H1 (cell line): Measurements from ENCODE around the gene PEX13. TPM values are rescaled to one million over a fixed set of nuclear protein-coding genes. Genes with fewer than 3 reads are reported as not detected.

ENCODE experiments used
- CTCF ChIA-PET: fragments of 300-600 bp; sonication (Branson Sonifier 250); formaldehyde crosslinking; loops from one replicate; lab custom pipeline; 2021; ENCODE audit not compliant: partially characterized antibody; lab: Charles Lee
- POLR2A ChIA-PET: fragments of 300-600 bp; sonication (Branson Sonifier 250); formaldehyde crosslinking; loops from one replicate; lab custom pipeline; 2021; ENCODE audit warnings: inconsistent platforms; ENCODE audit not compliant: partially characterized antibody; lab: Charles Lee
- DNase-seq, 2 experiments: peaks; one replicate each; pipeline versions ENCODE4 v3.0.0 to v3.0.0-alpha.2; 2010 to 2022; ENCODE audit warnings: low spot score in 2 of 2, low read depth in 1 of 2, mixed read lengths in 1 of 2
- FAIRE-seq: peaks from 2 replicates; lab custom pipeline; 2011; peaks lifted over from hg19 to GRCh38; lab: Jason Lieb, UNC
- H2AFZ ChIP-seq: 2 replicates; pipeline ENCODE4 v1.8.1; 2012; ENCODE audit warnings: low read length, inconsistent platforms
- H2AK5ac ChIP-seq: 2 replicates; pipeline ENCODE4 v1.6.1; 2013; ENCODE audit warnings: low read depth, low read length
- H2BK120ac ChIP-seq: replicated peaks from 2 replicates; pipeline ENCODE3; 2013; ENCODE audit warnings: low read depth, low read length, inconsistent platforms
- H2BK12ac ChIP-seq: 2 replicates; pipeline ENCODE4 v1.6.1; 2013; ENCODE audit warnings: low read depth, low read length
- H2BK15ac ChIP-seq: 2 replicates; pipeline ENCODE4 v1.6.1; 2013; ENCODE audit warnings: low read length
- H2BK20ac ChIP-seq: 2 replicates; pipeline ENCODE4 v1.6.1; 2013; ENCODE audit warnings: low read length
- H2BK5ac ChIP-seq: 2 replicates; pipeline ENCODE4 v1.6.1; 2013; ENCODE audit warnings: low read depth, low read length
- H3K14ac ChIP-seq: 2 replicates; pipeline ENCODE4 v1.6.1; 2013; ENCODE audit warnings: inconsistent platforms; ENCODE audit not compliant: insufficient read length
- H3K18ac ChIP-seq: 2 replicates; pipeline ENCODE4 v1.6.1; 2013; ENCODE audit warnings: low read length; ENCODE audit errors: extremely low read depth
- H3K23ac ChIP-seq: 2 replicates; pipeline ENCODE4 v1.6.1; 2013; ENCODE audit warnings: inconsistent platforms; ENCODE audit not compliant: insufficient read length
- H3K23me2 ChIP-seq: 2 replicates; pipeline ENCODE4 v1.6.1; 2013; ENCODE audit warnings: low read depth, low read length
- H3K27ac ChIP-seq: 2 replicates; pipeline ENCODE4 v1.6.1; 2011; ENCODE audit warnings: low read depth, low read length, inconsistent platforms
- H3K27me3 ChIP-seq, 4 experiments: replicated peaks in 1 of 4; 1 replicate in 1 of 4; 2 replicates in 3 of 4; pipeline versions ENCODE4 v1.6.1 to v1.8.1; 2011 to 2013; ENCODE audit warnings: low read length in 3 of 4, mild to moderate bottlenecking in 3 of 4, inconsistent platforms in 2 of 4, mixed read lengths in 2 of 4, moderate library complexity in 1 of 4; ENCODE audit not compliant: control insufficient read depth in 3 of 4, insufficient read depth in 3 of 4; ENCODE audit errors: extremely low read depth in 1 of 4
- H3K36me3 ChIP-seq, 4 experiments: 2 replicates each; pipeline versions ENCODE4 v1.6.1 to v1.8.1; 2011 to 2013; ENCODE audit warnings: mild to moderate bottlenecking in 4 of 4, low read length in 3 of 4, moderate library complexity in 2 of 4, control low read depth in 1 of 4, inconsistent platforms in 1 of 4; ENCODE audit not compliant: insufficient read depth in 4 of 4, control insufficient read depth in 2 of 4
- H3K4ac ChIP-seq: replicated peaks from 2 replicates; pipeline ENCODE3; 2013; ENCODE audit warnings: low read length, low read depth, mixed read lengths, inconsistent platforms; ENCODE audit not compliant: insufficient read length
- H3K4me1 ChIP-seq, 4 experiments: replicated peaks in 1 of 4; 1 replicate in 1 of 4; 2 replicates in 3 of 4; pipeline versions ENCODE4 v1.6.1 to v1.8.1; 2011 to 2013; ENCODE audit warnings: low read length in 3 of 4, inconsistent platforms in 2 of 4, mixed read lengths in 1 of 4; ENCODE audit not compliant: insufficient read depth in 4 of 4, control insufficient read depth in 3 of 4
- H3K4me2 ChIP-seq, 2 experiments: 2 replicates each; pipeline versions ENCODE4 v1.6.1 to v1.8.1; 2011 to 2013; ENCODE audit warnings: low read depth in 2 of 2, low read length in 2 of 2, control low read depth in 1 of 2, inconsistent platforms in 1 of 2, mild to moderate bottlenecking in 1 of 2; ENCODE audit not compliant: insufficient read depth in 1 of 2
- H3K4me3 ChIP-seq, 4 experiments: fragments of 200-600, 300-600 bp in 1 of 4; sonication (generic), shearing (Covaris generic), sonication (Bioruptor Twin) in 1 of 4; 2 replicates each; pipeline versions ENCODE4 v1.5.1 to v1.8.1; 2011 to 2016; ENCODE audit warnings: low read length in 4 of 4, low read depth in 3 of 4, control low read depth in 2 of 4, inconsistent platforms in 2 of 4, mild to moderate bottlenecking in 2 of 4, mixed read lengths in 1 of 4, moderate library complexity in 1 of 4; ENCODE audit not compliant: insufficient read depth in 2 of 4; ENCODE audit errors: extremely low read depth in 1 of 4
- H3K56ac ChIP-seq: replicated peaks from 2 replicates; pipeline ENCODE3; 2013; ENCODE audit warnings: low read depth, mild to moderate bottlenecking, mixed read lengths, low read length, inconsistent platforms; ENCODE audit not compliant: insufficient read length
- H3K79me1 ChIP-seq: 2 replicates; pipeline ENCODE4 v1.6.1; 2013; ENCODE audit warnings: low read depth, low read length, control low read depth
- H3K79me2 ChIP-seq, 2 experiments: 2 replicates each; pipeline versions ENCODE4 v1.6.1 to v1.8.1; 2012 to 2013; ENCODE audit warnings: low read length in 2 of 2, mild to moderate bottlenecking in 2 of 2, inconsistent platforms in 1 of 2; ENCODE audit not compliant: insufficient read depth in 2 of 2, control insufficient read depth in 1 of 2
- H3K9ac ChIP-seq, 4 experiments: replicated peaks in 1 of 4; 1 replicate in 1 of 4; 2 replicates in 3 of 4; pipeline versions ENCODE4 v1.6.1 to v1.8.1; 2011 to 2013; ENCODE audit warnings: low read depth in 3 of 4, low read length in 3 of 4, control low read depth in 2 of 4, mild to moderate bottlenecking in 2 of 4, moderate library complexity in 2 of 4, inconsistent platforms in 1 of 4; ENCODE audit errors: extremely low read depth in 1 of 4
- H3K9me3 ChIP-seq, 2 experiments: 2 replicates each; pipeline versions ENCODE4 v1.6.1 to v1.8.1; 2012 to 2013; ENCODE audit warnings: mild to moderate bottlenecking in 2 of 2, moderate library complexity in 2 of 2, control low read depth in 1 of 2, inconsistent platforms in 1 of 2, low read depth in 1 of 2, low read length in 1 of 2, mixed read lengths in 1 of 2; ENCODE audit not compliant: insufficient read depth in 2 of 2
- H4K20me1 ChIP-seq, 2 experiments: replicated peaks in 1 of 2; 2 replicates each; pipeline versions ENCODE3 to v1.8.1; 2011 to 2013; ENCODE audit warnings: inconsistent platforms in 2 of 2, low read length in 2 of 2, mild to moderate bottlenecking in 1 of 2; ENCODE audit not compliant: insufficient read depth in 2 of 2, control insufficient read depth in 1 of 2
- H4K5ac ChIP-seq: 2 replicates; pipeline ENCODE4 v1.6.1; 2013; ENCODE audit warnings: low read length, low read depth, mixed read lengths, inconsistent platforms; ENCODE audit not compliant: insufficient read length
- H4K8ac ChIP-seq: 2 replicates; pipeline ENCODE4 v1.8.0; 2013; ENCODE audit warnings: mild to moderate bottlenecking, moderate library complexity, low read length, inconsistent platforms; ENCODE audit not compliant: insufficient read depth; ENCODE audit errors: extremely low read depth
- H4K91ac ChIP-seq: replicated peaks from 2 replicates; pipeline ENCODE3; 2013; ENCODE audit warnings: low read length, mixed read lengths, inconsistent platforms; ENCODE audit not compliant: insufficient read length
- RBBP5 ChIP-seq: IDR thresholded peaks from 2 replicates; pipeline ENCODE4 v1.7.1; 2012; ENCODE audit warnings: low read depth, mild to moderate bottlenecking, inconsistent platforms, low read length, moderate library complexity, borderline replicate concordance
- WGBS, 2 experiments: shearing (Covaris generic) in 1 of 2; methylation state at CpG; one replicate each; pipeline versions ENCODE4 v1.1.6 to v1.1.7; 2013 to 2015; ENCODE audit warnings: low lambda C conversion rate in 2 of 2, mixed read lengths in 2 of 2, inconsistent platforms in 1 of 2, low coverage in 1 of 2, missing lambda C conversion rate in 1 of 2; ENCODE audit not compliant: insufficient replicate concordance in 2 of 2, insufficient coverage in 1 of 2, insufficient read length in 1 of 2; ENCODE audit errors: extremely low coverage in 1 of 2, missing lambda C conversion rate in 1 of 2; 5-methylcytosine and 5-hydroxymethylcytosine counted together
- polyA plus RNA-seq, 7 experiments: library from polyadenylated mRNA; depleted of rRNA in 3 of 7; stranded (reverse) in 5 of 7; unstranded in 2 of 7; fragments of >200 nt in 5 of 7; fragments of 200-250 nt in 2 of 7; gene quantifications; 1 replicate in 5 of 7; 2 replicates in 1 of 7; 4 replicates in 1 of 7; pipeline versions ENCODE4 v1.2.1 to v1.2.3, GENCODE V29; 2011 to 2013; ENCODE audit warnings: missing spikeins in 2 of 7, mixed read lengths in 2 of 7
- total RNA-seq: library from RNA; stranded (reverse); fragmentation: NEBNext Ultra II Directional; extraction: Animal tissue kit (Norgen Biotek cat#: 25700); gene quantifications from 2 replicates; pipeline ENCODE4 v1.2.1, GENCODE V29; 2021

The PEX13 gene
- total and polyA plus RNA-seq, 2 of the 8 experiments (the other 6 are each of a cell fraction or from before 2014, with no cell fraction given): 16.8 to 22.3 TPM

- CTCF ChIA-PET: no interaction called here
- H4K5ac ChIP-seq: no peak overlapping the region
Observed at GRCh38 chr2:60984720-60985119, 32.8 kb upstream of the PEX13 start.

More at GRCh38 chr2:60984720-60985119, 32.8 kb upstream of the PEX13 start:
- no peaks in the 10 kb centered on the region for H3K79me1 ChIP-seq
- no peaks in the 10 kb centered on the region for H3K4me1 ChIP-seq
- H3K4me2 ChIP-seq: no peak overlapping the region
- no peak overlapping the region for H2BK15ac ChIP-seq
- FAIRE-seq: no peak
- no peaks in the 10 kb centered on the region for H3K23me2 ChIP-seq
- H3K4ac ChIP-seq: no peak overlapping the region
- H3K27me3 ChIP-seq: no peaks in the 10 kb centered on the region
- H2AFZ ChIP-seq: no peak overlapping the region
- no peak overlapping the region for H4K91ac ChIP-seq
- no peak overlapping the region for H3K56ac ChIP-seq
- no peak overlapping the region for H3K14ac ChIP-seq
- no peak for DNase-seq
- no peaks in the 10 kb centered on the region for H4K20me1 ChIP-seq
- no peak overlapping the region for H2BK12ac ChIP-seq
- no peaks in the 10 kb centered on the region for H3K79me2 ChIP-seq
- no peaks in the 10 kb centered on the region for H3K36me3 ChIP-seq
- H4K8ac ChIP-seq: no peak overlapping the region
- 86% methylated on average over 1 of the region's 1 CpG; no CpG with 5 or more reads in 1 of the 2 experiments for WGBS, 2 experiments
- H2AK5ac ChIP-seq: no peak overlapping the region
- H2BK120ac ChIP-seq: no peak overlapping the region
- H2BK20ac ChIP-seq: no peak overlapping the region
- H3K9ac ChIP-seq: no peak overlapping the region
- POLR2A ChIA-PET: interaction anchor here (1.4 kb wide), 1 partner anchor 21 kb away, joined by 3 read pairs; no protein-coding TSS in a partner anchor
- no peak overlapping the region for H3K23ac ChIP-seq
- H3K27ac ChIP-seq: no peak overlapping the region
- H2BK5ac ChIP-seq: no peak overlapping the region
- H3K18ac ChIP-seq: no peak overlapping the region
- no peak for TF ChIP-seq RBBP5
- H3K4me3 ChIP-seq: no peak overlapping the region
- no peaks in the 10 kb centered on the region for H3K9me3 ChIP-seq
